K562 (cell line): ENCODE measurements around the gene HELLS. TPM values are rescaled to one million over a fixed set of nuclear protein-coding genes. Genes with fewer than 3 reads are reported as not detected.

Experiments used
- ATAC-seq: fragments of 200-7000 bp; cut with Tn5 transposase; 3 replicates; pipeline ENCODE4 v1.9.1; 2020; ENCODE audit warnings: moderate library complexity
- BruUV-seq: library from RNA; stranded (reverse); fragments of 400-500 nt; replicated peaks from 2 replicates; lab custom pipeline; 2021; lab: Mats Ljungman, UMichigan
- CTCF ChIA-PET: fragments of 300-600 bp; formaldehyde crosslinking; extraction: SDS; loops from one replicate; lab custom pipeline; 2021; ENCODE audit warnings: low intra/inter-chr PET ratio; lab: Yijun Ruan, JAX
- POLR2A ChIA-PET: fragments of 300-600, 350-650 bp; sonication (Branson Sonifier 250); formaldehyde crosslinking; extraction: SDS; loops from one replicate; lab custom pipeline; 2021; ENCODE audit warnings: antibody characterized with exemption, inconsistent platforms; lab: Yijun Ruan, JAX
- DNase-seq, 4 experiments: peaks; one replicate each; pipeline versions ENCODE4 v3.0.0 to v3.0.0-alpha.2; 2011 to 2018; ENCODE audit warnings: low spot score in 3 of 4, mixed read lengths in 3 of 4; ENCODE audit errors: extremely low read depth in 1 of 4
- FAIRE-seq: peaks from 2 replicates; lab custom pipeline; 2011; peaks lifted over from hg19 to GRCh38; lab: Jason Lieb, UNC
- H2AFZ ChIP-seq: 2 replicates; pipeline ENCODE4 v1.6.0; 2011; ENCODE audit warnings: low read depth, low read length, control low read depth, inconsistent platforms
- H3K27ac ChIP-seq: fragments of 200-600 bp; 3 replicates; pipeline ENCODE4 v1.8.0; 2011; ENCODE audit warnings: low read depth, mild to moderate bottlenecking, control low read depth, inconsistent platforms, low read length, moderate library complexity, mixed read lengths; ENCODE audit errors: extremely low read depth
- H3K27me3 ChIP-seq, 2 experiments: fragments of 300-600 bp in 1 of 2; 2 replicates in 1 of 2; 3 replicates in 1 of 2; pipeline versions ENCODE4 v1.6.0 to v1.8.0; 2011; ENCODE audit warnings: inconsistent platforms in 2 of 2, low read length in 2 of 2, mild to moderate bottlenecking in 1 of 2, mixed read lengths in 1 of 2, moderate library complexity in 1 of 2; ENCODE audit not compliant: control insufficient read depth in 2 of 2, insufficient read depth in 2 of 2
- H3K36me3 ChIP-seq: fragments of 300-600 bp; 3 replicates; pipeline ENCODE4 v1.8.0; 2011; ENCODE audit warnings: mild to moderate bottlenecking, low read length, inconsistent platforms; ENCODE audit not compliant: control insufficient read depth, insufficient read depth
- H3K4me1 ChIP-seq, 2 experiments: fragments of 200-600 bp in 1 of 2; replicated peaks in 1 of 2; 2 replicates in 1 of 2; 3 replicates in 1 of 2; pipeline versions ENCODE4 v1.5.1 to v1.8.0; 2011; ENCODE audit warnings: inconsistent platforms in 2 of 2, low read length in 2 of 2, mild to moderate bottlenecking in 1 of 2, mixed read lengths in 1 of 2, moderate library complexity in 1 of 2; ENCODE audit not compliant: control insufficient read depth in 2 of 2, insufficient read depth in 2 of 2
- H3K4me2 ChIP-seq: 2 replicates; pipeline ENCODE4 v1.6.1; 2011; ENCODE audit warnings: low read length, control low read depth, inconsistent platforms, mixed read lengths; ENCODE audit not compliant: insufficient read depth
- H3K4me3 ChIP-seq: fragments of 200-600 bp; sonication (generic), shearing (Covaris generic); 2 replicates; pipeline ENCODE4 v1.5.1; 2016; ENCODE audit warnings: control low read depth, inconsistent platforms
- H3K79me2 ChIP-seq: fragments of 200-600 bp; 3 replicates; pipeline ENCODE4 v1.8.0; 2011; ENCODE audit warnings: low read length, inconsistent platforms; ENCODE audit not compliant: control insufficient read depth, insufficient read depth
- H3K9ac ChIP-seq, 2 experiments: 2 replicates each; pipeline versions ENCODE4 v1.6.0 to v1.6.1; 2011; ENCODE audit warnings: low read depth in 2 of 2, low read length in 2 of 2, control low read depth in 1 of 2, inconsistent platforms in 1 of 2, mild to moderate bottlenecking in 1 of 2, mixed read lengths in 1 of 2; ENCODE audit not compliant: insufficient read depth in 1 of 2
- H3K9me1 ChIP-seq: one replicate; pipeline ENCODE4 v1.6.0; 2011; ENCODE audit warnings: inconsistent platforms, mild to moderate bottlenecking, low read length, moderate library complexity; ENCODE audit not compliant: control insufficient read depth, insufficient read depth
- H3K9me3 ChIP-seq: replicated peaks from 2 replicates; pipeline ENCODE4 v1.5.1; 2011; ENCODE audit warnings: low read depth, low read length, inconsistent platforms; ENCODE audit not compliant: control insufficient read depth, insufficient read depth
- H4K20me1 ChIP-seq: replicated peaks from 2 replicates; pipeline ENCODE4 v1.6.1; 2011; ENCODE audit warnings: low read length, inconsistent platforms, mixed read lengths; ENCODE audit not compliant: control insufficient read depth, insufficient read depth
- ATF4 ChIP-seq: fragments of 450-650 bp; formaldehyde crosslinking; IDR thresholded peaks from 2 replicates; pipeline ENCODE4 v1.4.0; 2022; ENCODE audit warnings: mild to moderate bottlenecking, moderate library complexity
- DMBX1 ChIP-seq: fragments of 250-450 bp; sonication (Bioruptor Pico); IDR thresholded peaks from 2 replicates; pipeline ENCODE4 v1.8.0; 2022; ENCODE audit warnings: inconsistent platforms, mild to moderate bottlenecking, moderate library complexity, borderline replicate concordance
- DPF2 ChIP-seq: fragments of 450-650 bp; IDR thresholded peaks from 2 replicates; pipeline ENCODE4 v1.6.1; 2016
- HDAC6 ChIP-seq: IDR thresholded peaks from 2 replicates; pipeline ENCODE4 v1.6.1; 2012; ENCODE audit warnings: low read depth, mild to moderate bottlenecking, control low read depth, inconsistent platforms, low read length, moderate library complexity
- HNRNPH1 ChIP-seq: fragments of 200-400 bp; formaldehyde crosslinking; optimal IDR thresholded peaks from 2 replicates; pipeline ENCODE3; 2017; ENCODE audit warnings: low read depth, mild to moderate bottlenecking, low read length, moderate library complexity
- HNRNPK ChIP-seq: fragments of 200-400 bp; formaldehyde crosslinking; IDR thresholded peaks from one replicate; pipeline ENCODE4 v1.6.1; 2018; ENCODE audit warnings: mild to moderate bottlenecking, low read depth, low read length; ENCODE audit not compliant: poor library complexity, severe bottlenecking
- KLF6 ChIP-seq: fragments of 250-450 bp; sonication (Bioruptor Pico); IDR thresholded peaks from 2 replicates; pipeline ENCODE4 v1.4.0; 2020; ENCODE audit warnings: mild to moderate bottlenecking, moderate library complexity, borderline replicate concordance
- MCM2 ChIP-seq: fragments of 450-650 bp; IDR thresholded peaks from 2 replicates; pipeline ENCODE4 v1.6.1; 2017; ENCODE audit warnings: low read depth, mild to moderate bottlenecking
- MCM7 ChIP-seq, 2 experiments: fragments of 450-650 bp; IDR thresholded peaks; 2 replicates each; pipeline ENCODE4 v1.6.1; 2016 to 2018
- NFXL1 ChIP-seq: fragments of 450-650 bp; formaldehyde crosslinking; IDR thresholded peaks from 2 replicates; pipeline ENCODE4 v1.4.0; 2021; ENCODE audit warnings: mild to moderate bottlenecking
- PRMT5 ChIP-seq: sonication (generic); formaldehyde crosslinking; IDR thresholded peaks from 2 replicates; pipeline ENCODE4 v1.5.0; 2020; ENCODE audit warnings: missing genetic modification reagents
- REST ChIP-seq, 2 experiments: fragments of 450-650 bp; formaldehyde crosslinking in 1 of 2; IDR thresholded peaks; 2 replicates each; pipeline versions ENCODE4 v1.4.0 to v1.6.1; 2014 to 2020; ENCODE audit warnings: mild to moderate bottlenecking in 2 of 2, borderline replicate concordance in 1 of 2, low read depth in 1 of 2
- RUNX1 ChIP-seq: sonication (generic); IDR thresholded peaks from 2 replicates; pipeline ENCODE4 v1.6.1; 2016; ENCODE audit warnings: antibody characterized with exemption, low read depth
- ZNF174 ChIP-seq: fragments of 250-450 bp; sonication (Bioruptor Pico); IDR thresholded peaks from 2 replicates; pipeline ENCODE4 v1.4.0; 2020; ENCODE audit warnings: mild to moderate bottlenecking
- ZNF707 ChIP-seq: fragments of 250-450 bp; sonication (Bioruptor Pico); conservative IDR thresholded peaks from 2 replicates; pipeline ENCODE4 v1.8.0; 2022; ENCODE audit warnings: inconsistent platforms, mild to moderate bottlenecking, moderate library complexity
- WGBS: fragments of 100-300 bp; shearing (Covaris generic); methylation state at CpG from one replicate; pipeline ENCODE4 v1.1.6; 2016; ENCODE audit warnings: low coverage, mixed read lengths; ENCODE audit not compliant: insufficient coverage; ENCODE audit errors: missing lambda C conversion rate; 5-methylcytosine and 5-hydroxymethylcytosine counted together
- in situ Hi-C: fragments of 300-500 bp; cut with MboI; formaldehyde crosslinking; loops from 4 replicates; pipeline ENCODE4 v1.15.0; 2018; ENCODE audit warnings: inconsistent platforms, mixed read lengths
- intact Hi-C: fragments of 100-400 bp; cut with micrococcal nuclease; formaldehyde crosslinking; loops from 2 replicates; pipeline ENCODE4 v1.14.2; 2022
- polyA plus RNA-seq, 8 experiments: library from polyadenylated mRNA; depleted of rRNA in 4 of 8; stranded (reverse) in 5 of 8; unstranded in 3 of 8; fragments of >200 nt; fragmentation: Nextera tagmentation in 2 of 8; fragmentation: Illumina TruSeq in 1 of 8; extraction: Ambion mirVana in 2 of 8; extraction: Trizol in 1 of 8; gene quantifications; 2 replicates each; pipeline versions ENCODE4 v1.2.1 to v1.2.3, GENCODE V29; 2011 to 2014; ENCODE audit warnings: inconsistent platforms in 1 of 8, missing spikeins in 1 of 8
- total RNA-seq, 7 experiments: library from RNA; depleted of rRNA in 6 of 7; stranded (reverse); fragments of >200 nt in 6 of 7; fragmentation: Illumina TruSeq in 2 of 7; extraction: Trizol in 2 of 7; gene quantifications; 2 replicates each; pipeline versions ENCODE4 v1.2.1 to v1.2.3, GENCODE V29; 2011 to 2021; ENCODE audit warnings: low replicate concordance in 1 of 7

The HELLS gene
- total and polyA plus RNA-seq, 9 of the 15 experiments (the other 6 are each of a cell fraction or from before 2014, with no cell fraction given) = 8.8 to 52.1 (median 24.7) TPM

GRCh38 chr10:94496010-94496409 lies 49.6 kb upstream of the HELLS start:
- no peak for FAIRE-seq
- ATAC-seq = no peak
- H3K9me3 ChIP-seq = no peaks in the 10 kb centered on the region
- no peaks in the 10 kb centered on the region for H3K27me3 ChIP-seq
- H2AFZ ChIP-seq = no peak overlapping the region
- intact Hi-C loops = no loop called here
- in situ Hi-C loops = no loop called here
- no peaks in the 10 kb centered on the region; a peak in 1 of 5 replicates for H3K4me1 ChIP-seq
- no peak overlapping the region for H3K9ac ChIP-seq
- no peak overlapping the region for H3K4me2 ChIP-seq
- no peak overlapping the region for H3K27ac ChIP-seq
- no peak for DNase-seq
- ChIA-PET CTCF (no interaction called here), POLR2A (interaction anchor here (0.9 kb wide), 1 partner anchor 774 kb away, joined by 3 read pairs; no protein-coding TSS in a partner anchor)
- no peak for TF ChIP-seq ZNF174 (CRISPR knock-in tag)
- TF ChIP-seq NFXL1 (CRISPR knock-in tag) = no peak
- TF ChIP-seq HNRNPH1 = no peak
- TF ChIP-seq ATF4 (CRISPR knock-in tag) = no peak
- no peak for TF ChIP-seq DPF2
- no peak for TF ChIP-seq MCM2
- TF ChIP-seq ZNF707 (CRISPR knock-in tag) = no peak
- TF ChIP-seq MCM7 (IDR thresholded peaks at IDR 0.05) = no peak
- TF ChIP-seq DMBX1 (CRISPR knock-in tag) = no peak
- no peak for TF ChIP-seq REST (IDR thresholded peaks at IDR 0.05; ENCODE audit: borderline replicate concordance)
- no peak for TF ChIP-seq REST (CRISPR knock-in tag; IDR thresholded peaks at IDR 0.05; ENCODE audit: low read depth)
- TF ChIP-seq HDAC6 = no peak
- no peak for TF ChIP-seq KLF6 (CRISPR knock-in tag)
- no peak for TF ChIP-seq PRMT5 (CRISPR knock-in tag)
- TF ChIP-seq HNRNPK = no peak
- no peak for TF ChIP-seq RUNX1
- H3K4me3 ChIP-seq = no peak overlapping the region
- WGBS = 42% methylated on average over 2 of the region's 4 CpGs
- H4K20me1 ChIP-seq = no peaks in the 10 kb centered on the region
- no peaks in the 10 kb centered on the region for H3K36me3 ChIP-seq
- no TSS peak for BruUV-seq
- H3K79me2 ChIP-seq = no peaks in the 10 kb centered on the region
- H3K9me1 ChIP-seq = no peaks in the 10 kb centered on the region
